K562 (cell line): ENCODE measurements around the gene CACNA1C. TPM values are rescaled to one million over a fixed set of nuclear protein-coding genes. Genes with fewer than 3 reads are reported as not detected.

Experiments used
- ATAC-seq: fragments of 200-7000 bp; cut with Tn5 transposase; 3 replicates; pipeline ENCODE4 v1.9.1; 2020; ENCODE audit warnings: moderate library complexity
- BruUV-seq: library from RNA; stranded (reverse); fragments of 400-500 nt; replicated peaks from 2 replicates; lab custom pipeline; 2021; lab: Mats Ljungman, UMichigan
- CTCF ChIA-PET: fragments of 300-600 bp; formaldehyde crosslinking; extraction: SDS; loops from one replicate; lab custom pipeline; 2021; ENCODE audit warnings: low intra/inter-chr PET ratio; lab: Yijun Ruan, JAX
- POLR2A ChIA-PET: fragments of 300-600, 350-650 bp; sonication (Branson Sonifier 250); formaldehyde crosslinking; extraction: SDS; loops from one replicate; lab custom pipeline; 2021; ENCODE audit warnings: antibody characterized with exemption, inconsistent platforms; lab: Yijun Ruan, JAX
- DNase-seq, 4 experiments: peaks; one replicate each; pipeline versions ENCODE4 v3.0.0 to v3.0.0-alpha.2; 2011 to 2018; ENCODE audit warnings: low spot score in 3 of 4, mixed read lengths in 3 of 4; ENCODE audit errors: extremely low read depth in 1 of 4
- FAIRE-seq: peaks from 2 replicates; lab custom pipeline; 2011; peaks lifted over from hg19 to GRCh38; lab: Jason Lieb, UNC
- H2AFZ ChIP-seq: 2 replicates; pipeline ENCODE4 v1.6.0; 2011; ENCODE audit warnings: low read depth, low read length, control low read depth, inconsistent platforms
- H3K27ac ChIP-seq: fragments of 200-600 bp; 3 replicates; pipeline ENCODE4 v1.8.0; 2011; ENCODE audit warnings: low read depth, mild to moderate bottlenecking, control low read depth, inconsistent platforms, low read length, moderate library complexity, mixed read lengths; ENCODE audit errors: extremely low read depth
- H3K27me3 ChIP-seq, 2 experiments: fragments of 300-600 bp in 1 of 2; 2 replicates in 1 of 2; 3 replicates in 1 of 2; pipeline versions ENCODE4 v1.6.0 to v1.8.0; 2011; ENCODE audit warnings: inconsistent platforms in 2 of 2, low read length in 2 of 2, mild to moderate bottlenecking in 1 of 2, mixed read lengths in 1 of 2, moderate library complexity in 1 of 2; ENCODE audit not compliant: control insufficient read depth in 2 of 2, insufficient read depth in 2 of 2
- H3K36me3 ChIP-seq: fragments of 300-600 bp; 3 replicates; pipeline ENCODE4 v1.8.0; 2011; ENCODE audit warnings: mild to moderate bottlenecking, low read length, inconsistent platforms; ENCODE audit not compliant: control insufficient read depth, insufficient read depth
- H3K4me1 ChIP-seq, 2 experiments: fragments of 200-600 bp in 1 of 2; replicated peaks in 1 of 2; 2 replicates in 1 of 2; 3 replicates in 1 of 2; pipeline versions ENCODE4 v1.5.1 to v1.8.0; 2011; ENCODE audit warnings: inconsistent platforms in 2 of 2, low read length in 2 of 2, mild to moderate bottlenecking in 1 of 2, mixed read lengths in 1 of 2, moderate library complexity in 1 of 2; ENCODE audit not compliant: control insufficient read depth in 2 of 2, insufficient read depth in 2 of 2
- H3K4me2 ChIP-seq: 2 replicates; pipeline ENCODE4 v1.6.1; 2011; ENCODE audit warnings: low read length, control low read depth, inconsistent platforms, mixed read lengths; ENCODE audit not compliant: insufficient read depth
- H3K4me3 ChIP-seq: fragments of 200-600 bp; sonication (generic), shearing (Covaris generic); 2 replicates; pipeline ENCODE4 v1.5.1; 2016; ENCODE audit warnings: control low read depth, inconsistent platforms
- H3K79me2 ChIP-seq: fragments of 200-600 bp; 3 replicates; pipeline ENCODE4 v1.8.0; 2011; ENCODE audit warnings: low read length, inconsistent platforms; ENCODE audit not compliant: control insufficient read depth, insufficient read depth
- H3K9ac ChIP-seq, 2 experiments: 2 replicates each; pipeline versions ENCODE4 v1.6.0 to v1.6.1; 2011; ENCODE audit warnings: low read depth in 2 of 2, low read length in 2 of 2, control low read depth in 1 of 2, inconsistent platforms in 1 of 2, mild to moderate bottlenecking in 1 of 2, mixed read lengths in 1 of 2; ENCODE audit not compliant: insufficient read depth in 1 of 2
- H3K9me1 ChIP-seq: one replicate; pipeline ENCODE4 v1.6.0; 2011; ENCODE audit warnings: inconsistent platforms, mild to moderate bottlenecking, low read length, moderate library complexity; ENCODE audit not compliant: control insufficient read depth, insufficient read depth
- H3K9me3 ChIP-seq: replicated peaks from 2 replicates; pipeline ENCODE4 v1.5.1; 2011; ENCODE audit warnings: low read depth, low read length, inconsistent platforms; ENCODE audit not compliant: control insufficient read depth, insufficient read depth
- H4K20me1 ChIP-seq: replicated peaks from 2 replicates; pipeline ENCODE4 v1.6.1; 2011; ENCODE audit warnings: low read length, inconsistent platforms, mixed read lengths; ENCODE audit not compliant: control insufficient read depth, insufficient read depth
- NFXL1 ChIP-seq: fragments of 450-650 bp; formaldehyde crosslinking; IDR thresholded peaks from 2 replicates; pipeline ENCODE4 v1.4.0; 2021; ENCODE audit warnings: mild to moderate bottlenecking
- RAD21 ChIP-seq, 2 experiments: fragments of 250-450 bp in 1 of 2; fragments of 450-650 bp in 1 of 2; sonication (Bioruptor Pico) in 1 of 2; formaldehyde crosslinking in 1 of 2; IDR thresholded peaks in 1 of 2; conservative IDR thresholded peaks in 1 of 2; 2 replicates each; pipeline versions ENCODE4 v1.4.0 to v1.8.0; 2020 to 2022; ENCODE audit warnings: mild to moderate bottlenecking in 2 of 2, moderate library complexity in 1 of 2
- ZMIZ1 ChIP-seq, 2 experiments: fragments of 150-350 bp in 1 of 2; IDR thresholded peaks; 2 replicates each; pipeline ENCODE4 v1.6.1; 2012 to 2016; ENCODE audit warnings: low read depth in 2 of 2, low read length in 2 of 2, mild to moderate bottlenecking in 1 of 2, moderate library complexity in 1 of 2
- WGBS: fragments of 100-300 bp; shearing (Covaris generic); methylation state at CpG from one replicate; pipeline ENCODE4 v1.1.6; 2016; ENCODE audit warnings: low coverage, mixed read lengths; ENCODE audit not compliant: insufficient coverage; ENCODE audit errors: missing lambda C conversion rate; 5-methylcytosine and 5-hydroxymethylcytosine counted together
- in situ Hi-C: fragments of 300-500 bp; cut with MboI; formaldehyde crosslinking; loops from 4 replicates; pipeline ENCODE4 v1.15.0; 2018; ENCODE audit warnings: inconsistent platforms, mixed read lengths
- intact Hi-C: fragments of 100-400 bp; cut with micrococcal nuclease; formaldehyde crosslinking; loops from 2 replicates; pipeline ENCODE4 v1.14.2; 2022
- polyA plus RNA-seq, 8 experiments: library from polyadenylated mRNA; depleted of rRNA in 4 of 8; stranded (reverse) in 5 of 8; unstranded in 3 of 8; fragments of >200 nt; fragmentation: Nextera tagmentation in 2 of 8; fragmentation: Illumina TruSeq in 1 of 8; extraction: Ambion mirVana in 2 of 8; extraction: Trizol in 1 of 8; gene quantifications; 2 replicates each; pipeline versions ENCODE4 v1.2.1 to v1.2.3, GENCODE V29; 2011 to 2014; ENCODE audit warnings: inconsistent platforms in 1 of 8, missing spikeins in 1 of 8
- total RNA-seq, 7 experiments: library from RNA; depleted of rRNA in 6 of 7; stranded (reverse); fragments of >200 nt in 6 of 7; fragmentation: Illumina TruSeq in 2 of 7; extraction: Trizol in 2 of 7; gene quantifications; 2 replicates each; pipeline versions ENCODE4 v1.2.1 to v1.2.3, GENCODE V29; 2011 to 2021; ENCODE audit warnings: low replicate concordance in 1 of 7
- TF ChIP-seq, protein P1 (sequence below): sonication (generic); formaldehyde crosslinking; IDR thresholded peaks from 2 replicates; pipeline ENCODE4 v1.8.0; 2022; ENCODE audit warnings: mild to moderate bottlenecking, missing genetic modification reagents

CACNA1C gene
- total and polyA plus RNA-seq, 9 of the 15 experiments (the other 6 are each of a cell fraction or from before 2014, with no cell fraction given): not detected

DNA sequence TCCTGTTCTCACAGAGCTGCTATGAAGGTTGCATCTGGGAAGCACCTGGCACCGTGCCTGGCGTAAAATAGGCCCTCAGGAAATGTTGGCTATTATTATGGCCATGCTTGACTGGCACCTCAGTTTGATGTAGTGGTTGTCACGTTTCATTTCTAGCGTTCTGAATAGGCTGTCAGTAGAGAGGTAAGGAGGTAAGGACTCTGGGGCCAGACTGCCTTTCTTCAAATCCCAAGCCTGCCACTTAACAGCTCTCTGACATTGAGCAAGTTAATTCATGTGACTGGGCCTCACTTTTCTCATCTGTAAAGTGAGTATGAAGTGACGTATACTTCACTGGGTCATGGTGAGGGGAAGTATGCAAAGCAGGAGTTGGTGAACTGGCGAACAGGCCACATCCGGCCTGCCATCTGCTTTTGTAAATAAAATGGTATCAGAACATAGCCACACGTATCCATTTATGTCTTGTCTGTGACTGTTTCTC lies 196.2 kb downstream of the CACNA1C start:
- ATAC-seq: no peak
- TF ChIP-seq ZMIZ1 (IDR thresholded peaks at IDR 0.05; ENCODE audit: low read depth in 2 of 2, low read length in 2 of 2) (no peak), NFXL1 (CRISPR knock-in tag) (no peak), RAD21 (CRISPR knock-in tag; conservative IDR thresholded peaks at IDR 0.05 in 1 of 2, IDR thresholded peaks at IDR 0.05 in 1 of 2) (no peak)
- TF ChIP-seq, protein P1, sequence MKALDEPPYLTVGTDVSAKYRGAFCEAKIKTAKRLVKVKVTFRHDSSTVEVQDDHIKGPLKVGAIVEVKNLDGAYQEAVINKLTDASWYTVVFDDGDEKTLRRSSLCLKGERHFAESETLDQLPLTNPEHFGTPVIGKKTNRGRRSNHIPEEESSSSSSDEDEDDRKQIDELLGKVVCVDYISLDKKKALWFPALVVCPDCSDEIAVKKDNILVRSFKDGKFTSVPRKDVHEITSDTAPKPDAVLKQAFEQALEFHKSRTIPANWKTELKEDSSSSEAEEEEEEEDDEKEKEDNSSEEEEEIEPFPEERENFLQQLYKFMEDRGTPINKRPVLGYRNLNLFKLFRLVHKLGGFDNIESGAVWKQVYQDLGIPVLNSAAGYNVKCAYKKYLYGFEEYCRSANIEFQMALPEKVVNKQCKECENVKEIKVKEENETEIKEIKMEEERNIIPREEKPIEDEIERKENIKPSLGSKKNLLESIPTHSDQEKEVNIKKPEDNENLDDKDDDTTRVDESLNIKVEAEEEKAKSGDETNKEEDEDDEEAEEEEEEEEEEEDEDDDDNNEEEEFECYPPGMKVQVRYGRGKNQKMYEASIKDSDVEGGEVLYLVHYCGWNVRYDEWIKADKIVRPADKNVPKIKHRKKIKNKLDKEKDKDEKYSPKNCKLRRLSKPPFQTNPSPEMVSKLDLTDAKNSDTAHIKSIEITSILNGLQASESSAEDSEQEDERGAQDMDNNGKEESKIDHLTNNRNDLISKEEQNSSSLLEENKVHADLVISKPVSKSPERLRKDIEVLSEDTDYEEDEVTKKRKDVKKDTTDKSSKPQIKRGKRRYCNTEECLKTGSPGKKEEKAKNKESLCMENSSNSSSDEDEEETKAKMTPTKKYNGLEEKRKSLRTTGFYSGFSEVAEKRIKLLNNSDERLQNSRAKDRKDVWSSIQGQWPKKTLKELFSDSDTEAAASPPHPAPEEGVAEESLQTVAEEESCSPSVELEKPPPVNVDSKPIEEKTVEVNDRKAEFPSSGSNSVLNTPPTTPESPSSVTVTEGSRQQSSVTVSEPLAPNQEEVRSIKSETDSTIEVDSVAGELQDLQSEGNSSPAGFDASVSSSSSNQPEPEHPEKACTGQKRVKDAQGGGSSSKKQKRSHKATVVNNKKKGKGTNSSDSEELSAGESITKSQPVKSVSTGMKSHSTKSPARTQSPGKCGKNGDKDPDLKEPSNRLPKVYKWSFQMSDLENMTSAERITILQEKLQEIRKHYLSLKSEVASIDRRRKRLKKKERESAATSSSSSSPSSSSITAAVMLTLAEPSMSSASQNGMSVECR (CRISPR knock-in tag): no peak

More for the DNA sequence above, 196.2 kb downstream of the CACNA1C start:
- H3K4me1 ChIP-seq: no peaks in the 10 kb centered on the region
- H3K4me3 ChIP-seq: no peak overlapping the region
- no peak overlapping the region for H3K27ac ChIP-seq
- no TSS peak for BruUV-seq
- POLR2A ChIA-PET: no interaction called here
- no peaks in the 10 kb centered on the region for H4K20me1 ChIP-seq
- in situ Hi-C loops (no loop called here), intact Hi-C loops (no loop called here)
- H3K27me3 ChIP-seq: peaks cover 3 to 21% of the 10 kb centered on the region in 2 experiments; a peak in 2 of 5 replicates
- no peak for FAIRE-seq
- no peaks in the 10 kb centered on the region for H3K36me3 ChIP-seq
- H3K9ac ChIP-seq: no peak overlapping the region
- no peak overlapping the region for H2AFZ ChIP-seq
- H3K79me2 ChIP-seq: no peaks in the 10 kb centered on the region
- no peak for DNase-seq
- no peaks in the 10 kb centered on the region for H3K9me3 ChIP-seq
- 0% methylated on average over 8 of the region's 8 CpGs for WGBS
- CTCF ChIA-PET: no interaction called here
- no peaks in the 10 kb centered on the region for H3K9me1 ChIP-seq
- no peak overlapping the region for H3K4me2 ChIP-seq
